GM13977 (cell line): Measurements from ENCODE around the gene WNT2.
"Not testable (repeated sequence)": the region's sequence is repeated elsewhere in the genome, so short reads cannot be mapped to it uniquely, and the experiment has no call there.

Source experiments
- DNase-seq: peaks from one replicate; pipeline ENCODE4 v3.0.0; 2012; ENCODE audit warnings: low spot score
- CTCF ChIP-seq: IDR thresholded peaks from 2 replicates; pipeline ENCODE4 v1.5.1; 2012; ENCODE audit warnings: mild to moderate bottlenecking, control low read depth; ENCODE audit not compliant: insufficient read depth; ENCODE audit errors: extremely low read depth, missing control alignments
- in situ Hi-C: fragments of 300-500 bp; cut with MboI; formaldehyde crosslinking; loops from one replicate; pipeline ENCODE4 v1.12.0; 2022; ENCODE audit warnings: low sequenced_read_pairs, low pct_unique_long_range_greater_than_20kb, mixed read lengths, inconsistent platforms; ENCODE audit not compliant: unreplicated experiment

WNT2 gene

GRCh38 chr7:117247809-117248208 lies 75.0 kb downstream of the WNT2 start:
- in situ Hi-C loops: no loop called here
- TF ChIP-seq CTCF: no peak
- no peak for DNase-seq

GRCh38 chr7:117245703-117246102 lies 77.2 kb downstream of the WNT2 start:
- in situ Hi-C loops: not testable (repeated sequence)

GRCh38 chr7:117243390-117243789 lies 79.5 kb downstream of the WNT2 start:
- in situ Hi-C loops: no loop called here
- DNase-seq: no peak
- TF ChIP-seq CTCF: no peak

More at GRCh38 chr7:117245703-117246102, 77.2 kb downstream of the WNT2 start:
- not testable (repeated sequence) for DNase-seq

- no peak for DNase-seq
- in situ Hi-C loops: no loop called here
- TF ChIP-seq CTCF: no peak
These were observed 81.8 kb downstream of the WNT2 start for GRCh38 chr7:117241088-117241487.

GRCh38 chr7:117238937-117239336 lies 83.9 kb downstream of the WNT2 start:
- no peak for TF ChIP-seq CTCF
- in situ Hi-C loops: no loop called here

GRCh38 chr7:117238472-117238871 lies 84.4 kb downstream of the WNT2 start:
- no peak for TF ChIP-seq CTCF
- DNase-seq: no peak
- in situ Hi-C loops: no loop called here

More at GRCh38 chr7:117238937-117239336, 83.9 kb downstream of the WNT2 start:
- no peak for DNase-seq

GRCh38 chr7:117237646-117238045 lies 85.2 kb downstream of the WNT2 start:
- in situ Hi-C loops: no loop called here
- TF ChIP-seq CTCF: no peak
- DNase-seq: no peak
